Activated CD4-positive, alpha-beta T cell treated with anti-CD3 and anti-CD28 coated beads for 36 hours (primary cell): Measurements from ENCODE around the gene PPM1E. TPM values are rescaled to one million over a fixed set of nuclear protein-coding genes. Genes with fewer than 3 reads are reported as not detected.

ENCODE experiments used
- ATAC-seq: fragments of 200-7000 bp; cut with Tn5 transposase; one replicate; pipeline ENCODE4 v1.10.0; 2021; ENCODE audit warnings: mild to moderate bottlenecking, moderate library complexity
- CTCF ChIA-PET: fragments of 350-600 bp; sonication (Branson Sonifier 250); formaldehyde crosslinking; loops from one replicate; lab custom pipeline; 2021; ENCODE audit warnings: antibody characterized with exemption; lab: Charles Lee
- POLR2A ChIA-PET: fragments of 350-600 bp; sonication (Branson Sonifier 250); formaldehyde crosslinking; loops from one replicate; lab custom pipeline; 2021; ENCODE audit warnings: antibody characterized with exemption, inconsistent platforms; lab: Charles Lee
- DNase-seq: peaks from one replicate; pipeline ENCODE4 v3.0.0-alpha.2; 2020
- H3K27ac Mint-ChIP-seq: one replicate; pipeline ENCODE4 v1.8.0; 2021; ENCODE audit warnings: mixed read lengths
- H3K27me3 Mint-ChIP-seq: one replicate; pipeline ENCODE4 v1.8.0; 2021; ENCODE audit warnings: mixed read lengths
- H3K36me3 Mint-ChIP-seq: one replicate; pipeline ENCODE4 v1.8.0; 2021; ENCODE audit warnings: low read depth, mixed read lengths
- H3K4me1 Mint-ChIP-seq: one replicate; pipeline ENCODE4 v1.8.0; 2021; ENCODE audit warnings: mixed read lengths
- H3K4me3 Mint-ChIP-seq: one replicate; pipeline ENCODE4 v1.8.0; 2021; ENCODE audit warnings: mild to moderate bottlenecking, moderate library complexity, mixed read lengths
- H3K9me3 Mint-ChIP-seq: one replicate; pipeline ENCODE4 v1.8.0; 2021; ENCODE audit warnings: low read depth, mixed read lengths
- intact Hi-C, 2 experiments: fragments of 100-400 bp; cut with DNase I in 1 of 2; cut with micrococcal nuclease in 1 of 2; formaldehyde crosslinking; loops; one replicate each; pipeline versions ENCODE4 v1.14.2 to v1.15.1; 2022 to 2024; cut with DNase I, micrococcal nuclease
- total RNA-seq, 2 experiments: library from RNA; stranded (reverse); gene quantifications; one replicate each; pipeline ENCODE4 v1.2.3, GENCODE V29; 2021

The PPM1E gene
- total RNA-seq, 2 experiments from 2014 or later: not detected

GRCh38 chr17:59011975-59012374 lies 256.3 kb downstream of the PPM1E start:
- Mint-ChIP-seq H3K27ac (no peak overlapping the region), H3K27me3 (no peaks in the 10 kb centered on the region), H3K4me3 (no peak overlapping the region), H3K4me1 (peaks cover 2% of the 10 kb centered on the region), H3K9me3 (no peaks in the 10 kb centered on the region), H3K36me3 (peaks cover 19% of the 10 kb centered on the region)
- POLR2A ChIA-PET: no interaction called here
- CTCF ChIA-PET: interaction anchor here (1.0 kb wide), 1 partner anchor 34 kb away, joined by 3 read pairs; no protein-coding TSS in a partner anchor
- no peak for ATAC-seq
- DNase-seq: no peak
- intact Hi-C loops: no loop called here

GRCh38 chr17:59018019-59018418 lies 262.4 kb downstream of the PPM1E start:
- H3K9me3 Mint-ChIP-seq: no peaks in the 10 kb centered on the region
- no peaks in the 10 kb centered on the region for H3K4me1 Mint-ChIP-seq
- ChIA-PET CTCF (interaction anchor here (0.8 to 1.3 kb wide), 2 partner anchors 13 to 21 kb away, joined by 3 to 4 read pairs; no protein-coding TSS in a partner anchor), POLR2A (no interaction called here)
- peaks cover 33% of the 10 kb centered on the region for H3K36me3 Mint-ChIP-seq
- H3K27me3 Mint-ChIP-seq: no peaks in the 10 kb centered on the region
- no peak overlapping the region for H3K4me3 Mint-ChIP-seq
- ATAC-seq: no peak
- intact Hi-C loops: no loop called here
- DNase-seq: no peak
- no peak overlapping the region for H3K27ac Mint-ChIP-seq

GRCh38 chr17:59024916-59025315 lies 269.3 kb downstream of the PPM1E start:
- H3K4me3 Mint-ChIP-seq: no peak overlapping the region
- H3K27me3 Mint-ChIP-seq: no peaks in the 10 kb centered on the region
- POLR2A ChIA-PET: no interaction called here
- H3K27ac Mint-ChIP-seq: no peak overlapping the region
- H3K4me1 Mint-ChIP-seq: peaks cover 8% of the 10 kb centered on the region
- ATAC-seq (no peak), DNase-seq (no peak)
- H3K9me3 Mint-ChIP-seq: no peaks in the 10 kb centered on the region
- peaks cover 26% of the 10 kb centered on the region for H3K36me3 Mint-ChIP-seq
- intact Hi-C loops: no loop called here
- CTCF ChIA-PET: no interaction called here

GRCh38 chr17:59026176-59026939 lies 270.7 kb downstream of the PPM1E start:
- intact Hi-C loops: no loop called here
- DNase-seq: no peak
- Mint-ChIP-seq H3K36me3 (peaks cover 16% of the 10 kb centered on the region), H3K4me1 (peaks cover 8% of the 10 kb centered on the region), H3K4me3 (no peak overlapping the region), H3K9me3 (no peaks in the 10 kb centered on the region), H3K27ac (no peak overlapping the region), H3K27me3 (no peaks in the 10 kb centered on the region)
- ChIA-PET POLR2A (no interaction called here), CTCF (no interaction called here)
- no peak for ATAC-seq

DNA sequence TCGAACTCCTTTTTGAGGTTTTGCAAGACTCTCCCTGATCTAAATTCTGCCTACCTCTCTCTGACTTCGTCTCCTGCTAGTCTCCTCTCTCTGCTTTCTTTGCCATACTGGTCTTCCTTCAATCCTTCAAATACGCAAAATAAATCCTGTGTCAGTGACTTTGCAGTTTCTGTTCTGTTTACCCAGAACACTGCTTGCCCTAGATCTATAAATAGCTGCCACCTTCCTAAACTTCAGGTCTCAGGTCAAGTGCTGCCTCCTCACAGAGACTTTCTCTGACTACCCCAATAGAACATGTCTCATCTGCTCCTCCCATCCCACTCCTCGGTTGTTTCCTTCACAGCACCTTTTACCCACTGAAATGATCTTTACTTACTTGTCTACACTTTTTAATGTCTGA lies 272.1 kb downstream of the PPM1E start:
- intact Hi-C loops: no loop called here
- no peak overlapping the region for H3K4me3 Mint-ChIP-seq
- H3K9me3 Mint-ChIP-seq: no peaks in the 10 kb centered on the region

GRCh38 chr17:59028328-59028727 lies 272.7 kb downstream of the PPM1E start:
- Mint-ChIP-seq H3K4me1 (peaks cover 8% of the 10 kb centered on the region), H3K27ac (no peak overlapping the region), H3K36me3 (peaks cover 16% of the 10 kb centered on the region), H3K27me3 (no peaks in the 10 kb centered on the region), H3K4me3 (no peak overlapping the region), H3K9me3 (no peaks in the 10 kb centered on the region)
- ChIA-PET POLR2A (interaction anchor here (0.6 kb wide), 1 partner anchor 37 kb away, joined by 3 read pairs; no protein-coding TSS in a partner anchor), CTCF (no interaction called here)
- ATAC-seq (no peak), DNase-seq (no peak)
- intact Hi-C loops: no loop called here

More for the DNA sequence above, 272.1 kb downstream of the PPM1E start:
- no peak for DNase-seq
- no peak for ATAC-seq
- Mint-ChIP-seq H3K36me3 (peaks cover 16% of the 10 kb centered on the region), H3K27ac (peak overlapping the region; percentile 5), H3K4me1 (peaks cover 8% of the 10 kb centered on the region), H3K27me3 (no peaks in the 10 kb centered on the region)
- ChIA-PET CTCF (no interaction called here), POLR2A (no interaction called here)

DNA sequence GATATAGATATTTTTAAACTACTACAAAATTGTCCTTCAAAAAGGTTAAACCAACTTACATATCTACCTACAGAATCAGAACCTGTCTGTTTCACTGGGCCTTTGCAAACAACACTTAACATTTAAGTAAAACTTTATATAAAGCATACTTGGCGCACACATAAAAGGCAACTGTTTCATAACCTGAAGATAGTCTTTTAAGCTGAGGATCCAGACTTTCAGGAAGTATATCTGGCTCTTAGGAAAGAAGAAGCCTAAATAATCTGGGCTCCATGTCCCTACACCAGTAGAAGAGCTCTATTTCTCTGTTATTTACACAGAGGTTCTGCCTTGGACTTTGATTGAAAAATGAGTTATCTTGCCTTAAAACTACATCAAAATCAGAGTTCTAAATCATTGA lies 275.2 kb downstream of the PPM1E start:
- Mint-ChIP-seq H3K9me3 (no peaks in the 10 kb centered on the region), H3K27me3 (no peaks in the 10 kb centered on the region)
- no peak for DNase-seq

More for the DNA sequence above, 275.2 kb downstream of the PPM1E start:
- no peak overlapping the region for H3K4me3 Mint-ChIP-seq
- intact Hi-C loops: no loop called here
- H3K27ac Mint-ChIP-seq: no peak overlapping the region
- ChIA-PET CTCF (interaction anchor here (0.7 to 1.3 kb wide), 3 partner anchors 11 to 26 kb away, joined by 3 to 6 read pairs (median 3); no protein-coding TSS in a partner anchor), POLR2A (no interaction called here)
- ATAC-seq: no peak
- peaks cover 8% of the 10 kb centered on the region for H3K4me1 Mint-ChIP-seq
- peaks cover 16% of the 10 kb centered on the region for H3K36me3 Mint-ChIP-seq

Other genes starting within 250 kb of the PPM1E start
- gene MTMR4, start 241.2 kb upstream of the PPM1E start, total RNA-seq: 10 to 100 TPM; 69.2 to 77.9 TPM
- under 1 TPM; 0.14 to 0.21 TPM for gene TEX14, start 63.8 kb upstream of the PPM1E start, total RNA-seq
- 10 to 100 TPM; 85.4 to 87.2 TPM for gene RAD51C, start 63.3 kb upstream of the PPM1E start, total RNA-seq